Neural progenitor cell (in vitro differentiated cells): ENCODE data around the gene COX7A2L. TPM values are rescaled to one million over a fixed set of nuclear protein-coding genes. Genes with fewer than 3 reads are reported as not detected.

Source experiments
- DNase-seq: peaks from one replicate; pipeline ENCODE4 v3.0.0-alpha.2; 2016; ENCODE audit warnings: low spot score
- H2AFZ ChIP-seq: fragments of 200-600 bp; sonication (generic); replicated peaks from 2 replicates; pipeline ENCODE4 v1.6.1; 2016; ENCODE audit warnings: antibody characterized with exemption
- H3F3A ChIP-seq: fragments of 200-600 bp; sonication (generic); 2 replicates; pipeline ENCODE4 v1.6.1; 2016; ENCODE audit warnings: antibody characterized with exemption, low read depth
- H3K27ac ChIP-seq: fragments of 200-600 bp; sonication (generic); 2 replicates; pipeline ENCODE4 v1.5.1; 2016; ENCODE audit warnings: mild to moderate bottlenecking
- H3K27me3 ChIP-seq: fragments of 200-600 bp; sonication (generic); 2 replicates; pipeline ENCODE4 v1.6.1; 2016; ENCODE audit warnings: mild to moderate bottlenecking, moderate library complexity
- H3K36me3 ChIP-seq: fragments of 200-600 bp; sonication (generic); 2 replicates; pipeline ENCODE4 v1.5.1; 2016
- H3K4me1 ChIP-seq: fragments of 200-600 bp; sonication (generic); 2 replicates; pipeline ENCODE4 v1.6.1; 2016; ENCODE audit warnings: mixed run types
- H3K4me2 ChIP-seq: fragments of 200-600 bp; sonication (generic); 2 replicates; pipeline ENCODE4 v1.6.1; 2016
- H3K4me3 ChIP-seq: fragments of 200-600 bp; sonication (generic); 2 replicates; pipeline ENCODE4 v1.5.1; 2016
- H3K79me2 ChIP-seq: fragments of 200-600 bp; sonication (generic); 2 replicates; pipeline ENCODE4 v1.6.1; 2016; ENCODE audit warnings: low read depth
- H3K9ac ChIP-seq: fragments of 200-600 bp; sonication (generic); 2 replicates; pipeline ENCODE4 v1.6.1; 2016
- H3K9me3 ChIP-seq: fragments of 200-600 bp; sonication (generic); 2 replicates; pipeline ENCODE4 v1.5.1; 2016; ENCODE audit warnings: low read depth
- H4K20me1 ChIP-seq: fragments of 200-600 bp; sonication (generic); 2 replicates; pipeline ENCODE4 v1.6.1; 2016; ENCODE audit warnings: low read depth
- H3K27ac Mint-ChIP-seq: 3 replicates; pipeline ENCODE4 v1.8.0; 2021; ENCODE audit warnings: mixed read lengths
- H3K27me3 Mint-ChIP-seq: 2 replicates; pipeline ENCODE4 v1.8.0; 2022; ENCODE audit warnings: low read depth, mild to moderate bottlenecking, inconsistent platforms, moderate library complexity, mixed read lengths; ENCODE audit not compliant: insufficient read depth
- H3K36me3 Mint-ChIP-seq: 3 replicates; pipeline ENCODE4 v1.8.0; 2021; ENCODE audit warnings: mixed read lengths
- H3K4me1 Mint-ChIP-seq: 3 replicates; pipeline ENCODE4 v1.8.0; 2021; ENCODE audit warnings: mixed read lengths
- H3K4me3 Mint-ChIP-seq: 3 replicates; pipeline ENCODE4 v1.8.0; 2021; ENCODE audit warnings: mild to moderate bottlenecking, moderate library complexity, mixed read lengths
- H3K9me3 Mint-ChIP-seq: 3 replicates; pipeline ENCODE4 v1.8.0; 2020; ENCODE audit warnings: mixed read lengths
- EZH2 ChIP-seq: fragments of 200-600 bp; sonication (generic); IDR thresholded peaks from 2 replicates; pipeline ENCODE4 v1.6.1; 2017; ENCODE audit warnings: antibody characterized with exemption, mild to moderate bottlenecking, moderate library complexity
- EZH2phosphoT487 ChIP-seq: fragments of 200-600 bp; sonication (generic); IDR thresholded peaks from 2 replicates; pipeline ENCODE4 v1.6.1; 2017; ENCODE audit warnings: antibody characterized with exemption
- total RNA-seq: library from RNA; depleted of rRNA; stranded (reverse); fragments of >200 nt; gene quantifications from 2 replicates; pipeline ENCODE4 v1.2.3, GENCODE V29; 2015; ENCODE audit warnings: low replicate concordance
- TF ChIP-seq, protein P1 (sequence below): fragments of 200-600 bp; sonication (generic); IDR thresholded peaks from 2 replicates; pipeline ENCODE4 v1.5.1; 2017; ENCODE audit warnings: antibody characterized with exemption, mild to moderate bottlenecking

COX7A2L gene
- total RNA-seq, 1 donor from 2014 or later = 292 TPM

DNA sequence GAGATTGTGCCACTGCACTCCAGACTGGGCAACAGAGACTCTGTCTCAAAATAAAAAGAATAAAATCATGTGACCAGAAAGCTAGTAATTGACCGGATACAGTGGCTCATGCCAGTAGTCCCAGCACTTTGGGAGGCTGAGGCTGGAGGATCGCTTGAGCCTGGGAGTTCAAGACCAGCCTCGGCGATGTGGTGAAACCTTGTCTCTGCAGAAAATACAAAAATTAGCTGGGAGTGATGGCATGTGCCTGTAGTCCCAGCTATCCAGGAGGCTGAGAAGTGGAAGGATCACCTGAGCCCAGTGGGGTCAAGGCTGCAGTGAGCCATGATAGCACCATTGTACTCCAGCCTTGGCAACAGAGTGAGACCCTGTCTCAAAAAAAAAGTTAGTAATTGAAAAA lies 36.8 kb downstream of the COX7A2L start:
- Histone ChIP-seq H3K9ac (no peak overlapping the region), H3F3A (peaks cover 11% of the 10 kb centered on the region), H3K79me2 (no peaks in the 10 kb centered on the region), H3K9me3 (no peaks in the 10 kb centered on the region), H3K4me1 (no peaks in the 10 kb centered on the region), H2AFZ (no peak overlapping the region), H3K4me2 (no peak overlapping the region), H3K27ac (no peak overlapping the region), H4K20me1 (no peaks in the 10 kb centered on the region), H3K36me3 (peaks cover 18% of the 10 kb centered on the region), H3K4me3 (no peak overlapping the region), H3K27me3 (no peaks in the 10 kb centered on the region)
- H3K36me3 Mint-ChIP-seq = peaks cover 7% of the 10 kb centered on the region
- H3K27me3 Mint-ChIP-seq = no peaks in the 10 kb centered on the region
- no peak for DNase-seq
- TF ChIP-seq EZH2 = no peak
- TF ChIP-seq, protein P1, sequence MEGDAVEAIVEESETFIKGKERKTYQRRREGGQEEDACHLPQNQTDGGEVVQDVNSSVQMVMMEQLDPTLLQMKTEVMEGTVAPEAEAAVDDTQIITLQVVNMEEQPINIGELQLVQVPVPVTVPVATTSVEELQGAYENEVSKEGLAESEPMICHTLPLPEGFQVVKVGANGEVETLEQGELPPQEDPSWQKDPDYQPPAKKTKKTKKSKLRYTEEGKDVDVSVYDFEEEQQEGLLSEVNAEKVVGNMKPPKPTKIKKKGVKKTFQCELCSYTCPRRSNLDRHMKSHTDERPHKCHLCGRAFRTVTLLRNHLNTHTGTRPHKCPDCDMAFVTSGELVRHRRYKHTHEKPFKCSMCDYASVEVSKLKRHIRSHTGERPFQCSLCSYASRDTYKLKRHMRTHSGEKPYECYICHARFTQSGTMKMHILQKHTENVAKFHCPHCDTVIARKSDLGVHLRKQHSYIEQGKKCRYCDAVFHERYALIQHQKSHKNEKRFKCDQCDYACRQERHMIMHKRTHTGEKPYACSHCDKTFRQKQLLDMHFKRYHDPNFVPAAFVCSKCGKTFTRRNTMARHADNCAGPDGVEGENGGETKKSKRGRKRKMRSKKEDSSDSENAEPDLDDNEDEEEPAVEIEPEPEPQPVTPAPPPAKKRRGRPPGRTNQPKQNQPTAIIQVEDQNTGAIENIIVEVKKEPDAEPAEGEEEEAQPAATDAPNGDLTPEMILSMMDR = no peak
- TF ChIP-seq EZH2phosphoT487 = no peak
- no peaks in the 10 kb centered on the region for H3K9me3 Mint-ChIP-seq
- H3K27ac Mint-ChIP-seq = no peak overlapping the region
- H3K4me3 Mint-ChIP-seq = no peak overlapping the region
- H3K4me1 Mint-ChIP-seq = no peaks in the 10 kb centered on the region

DNA sequence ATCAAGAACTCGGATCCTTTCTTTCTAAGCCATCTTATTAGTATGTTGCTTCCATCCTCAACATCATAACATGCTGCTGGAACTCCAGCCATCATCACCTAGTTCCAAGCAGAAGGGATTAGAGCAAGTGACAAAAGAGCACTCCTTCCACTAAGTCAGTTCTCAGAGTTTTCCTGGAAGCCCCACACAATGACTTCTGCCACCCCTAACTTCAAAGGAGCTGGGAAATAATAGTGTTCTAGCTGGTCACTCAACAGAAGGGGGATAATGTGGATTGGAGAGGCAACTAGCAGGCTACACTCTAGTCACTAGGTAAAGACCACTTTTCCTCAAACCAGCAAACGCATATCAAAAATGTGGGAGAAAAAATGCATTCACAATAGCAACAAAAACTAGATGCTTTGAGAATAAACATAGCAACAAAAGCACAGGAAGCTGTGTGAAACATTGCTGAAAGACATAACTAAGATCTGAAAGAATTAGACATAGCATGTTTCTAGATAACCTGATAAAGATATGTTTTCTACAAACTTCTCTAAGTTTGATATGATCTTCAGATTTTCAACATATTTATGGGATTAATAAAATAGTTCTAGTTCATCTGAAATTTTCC lies 39.5 kb downstream of the COX7A2L start:
- no peak overlapping the region for H3K4me3 Mint-ChIP-seq
- H3K27ac ChIP-seq = no peak overlapping the region
- peaks cover 26% of the 10 kb centered on the region for H3K36me3 ChIP-seq
- H3K4me2 ChIP-seq = no peak overlapping the region
- H3K4me1 ChIP-seq = no peaks in the 10 kb centered on the region
- no peaks in the 10 kb centered on the region for H3K27me3 Mint-ChIP-seq
- no peak for DNase-seq
- H3K9ac ChIP-seq = no peak overlapping the region
- no peaks in the 10 kb centered on the region for H3K9me3 ChIP-seq
- no peaks in the 10 kb centered on the region for H3F3A ChIP-seq
- no peaks in the 10 kb centered on the region for H3K27me3 ChIP-seq
- no peak overlapping the region for H3K27ac Mint-ChIP-seq
- TF ChIP-seq EZH2phosphoT487 (no peak), EZH2 (no peak)
- TF ChIP-seq, protein P1 = no peak
- no peaks in the 10 kb centered on the region for H3K4me1 Mint-ChIP-seq
- no peaks in the 10 kb centered on the region for H3K79me2 ChIP-seq
- no peak overlapping the region for H3K4me3 ChIP-seq
- no peaks in the 10 kb centered on the region for H4K20me1 ChIP-seq
- peaks cover 19% of the 10 kb centered on the region for H3K36me3 Mint-ChIP-seq
- H3K9me3 Mint-ChIP-seq = no peaks in the 10 kb centered on the region
- H2AFZ ChIP-seq = no peak overlapping the region

GRCh38 chr2:42319265-42319664 lies 41.8 kb downstream of the COX7A2L start:
- Mint-ChIP-seq H3K36me3 (peaks cover 18% of the 10 kb centered on the region), H3K4me1 (no peaks in the 10 kb centered on the region), H3K4me3 (no peak overlapping the region), H3K27ac (no peak overlapping the region), H3K27me3 (no peaks in the 10 kb centered on the region), H3K9me3 (no peaks in the 10 kb centered on the region)
- Histone ChIP-seq H3K36me3 (peaks cover 33% of the 10 kb centered on the region), H3K4me1 (no peaks in the 10 kb centered on the region), H2AFZ (no peak overlapping the region), H3K79me2 (no peaks in the 10 kb centered on the region), H3K9ac (no peak overlapping the region), H3K27ac (no peak overlapping the region), H3K4me3 (no peak overlapping the region), H3K9me3 (no peaks in the 10 kb centered on the region), H3K4me2 (no peak overlapping the region), H3F3A (no peaks in the 10 kb centered on the region), H4K20me1 (no peaks in the 10 kb centered on the region), H3K27me3 (no peaks in the 10 kb centered on the region)
- TF ChIP-seq EZH2phosphoT487 = no peak
- TF ChIP-seq EZH2 = no peak
- TF ChIP-seq, protein P1 = no peak
- no peak for DNase-seq
